GM12878 (cell line): ENCODE measurements around the gene DMD.
A peak's percentile ranks its signal among the peaks of the same experiment; 100 is the strongest.

Experiments used
- CHD1 ChIP-seq: IDR thresholded peaks from 2 replicates; pipeline ENCODE4 v1.6.1; 2012; ENCODE audit warnings: low read depth, low read length, improper control_type of control experiment
- EZH2 ChIP-seq: IDR thresholded peaks from 2 replicates; pipeline ENCODE4 v1.6.1; 2012; ENCODE audit warnings: low read depth, mild to moderate bottlenecking, control low read depth, inconsistent platforms, low read length, borderline replicate concordance; ENCODE audit not compliant: control insufficient read depth
- GABPA ChIP-seq: IDR thresholded peaks from 2 replicates; pipeline ENCODE4 v1.6.1; 2014; ENCODE audit warnings: antibody characterized with exemption, low read depth, mild to moderate bottlenecking, inconsistent platforms
- IRF4 ChIP-seq: IDR thresholded peaks from 2 replicates; pipeline ENCODE4 v1.6.1; 2011; ENCODE audit warnings: low read depth, low read length
- KAT2A ChIP-seq: conservative IDR thresholded peaks from 2 replicates; pipeline ENCODE4 v1.6.1; 2011; ENCODE audit warnings: low read depth, low read length; ENCODE audit not compliant: control insufficient read depth
- POLR2A ChIP-seq: IDR thresholded peaks from 2 replicates; pipeline ENCODE4 v1.6.1; 2011; ENCODE audit warnings: low read depth, mild to moderate bottlenecking, low read length
- RFX5 ChIP-seq: IDR thresholded peaks from 2 replicates; pipeline ENCODE4 v1.6.1; 2011; ENCODE audit warnings: low read depth, low read length, improper control_type of control experiment
- SMAD1 ChIP-seq: fragments of 450-650 bp; IDR thresholded peaks from 2 replicates; pipeline ENCODE4 v1.6.1; 2018; ENCODE audit warnings: mild to moderate bottlenecking, low read depth; ENCODE audit not compliant: partially characterized antibody
- SP1 ChIP-seq: IDR thresholded peaks from one replicate; pipeline ENCODE4 v1.6.1; 2011; ENCODE audit warnings: low read depth, low read length
- TAF1 ChIP-seq: IDR thresholded peaks from 2 replicates; pipeline ENCODE4 v1.6.1; 2011; ENCODE audit warnings: mild to moderate bottlenecking, low read depth, low read length, borderline replicate concordance
- TF ChIP-seq, protein P1 (sequence below), 3 experiments: IDR thresholded peaks in 2 of 3; conservative IDR thresholded peaks in 1 of 3; 2 replicates each; pipeline ENCODE4 v1.5.1; 2011; ENCODE audit warnings: low read depth in 3 of 3, low read length in 3 of 3, mild to moderate bottlenecking in 3 of 3, control low read depth in 2 of 3, moderate library complexity in 2 of 3, inconsistent platforms in 1 of 3, mixed read lengths in 1 of 3; ENCODE audit not compliant: control insufficient read depth in 2 of 3, insufficient read depth in 1 of 3; ENCODE audit errors: extremely low read depth in 1 of 3

DNA sequence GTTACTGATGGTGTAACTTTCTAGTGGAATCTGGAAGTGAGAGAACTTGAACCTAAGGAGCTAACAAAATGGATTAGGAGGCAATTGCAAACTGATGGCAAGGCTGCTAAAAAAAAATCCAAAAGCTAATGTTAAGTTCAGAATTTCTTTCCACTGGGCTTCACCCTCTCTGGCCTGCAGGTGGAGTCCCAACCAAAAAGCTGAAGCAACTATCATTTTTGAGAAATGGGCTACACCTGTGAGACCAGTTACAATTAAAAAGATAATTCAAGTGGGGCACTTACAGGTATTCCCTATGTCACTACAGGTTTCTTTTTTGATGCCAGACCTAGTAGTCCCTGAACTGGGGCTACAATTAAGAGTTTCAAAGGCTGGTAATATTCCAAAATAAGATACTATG, 1997.4 kb downstream of the DMD start:
- TF ChIP-seq SMAD1 = no peak
- TF ChIP-seq, protein P1, sequence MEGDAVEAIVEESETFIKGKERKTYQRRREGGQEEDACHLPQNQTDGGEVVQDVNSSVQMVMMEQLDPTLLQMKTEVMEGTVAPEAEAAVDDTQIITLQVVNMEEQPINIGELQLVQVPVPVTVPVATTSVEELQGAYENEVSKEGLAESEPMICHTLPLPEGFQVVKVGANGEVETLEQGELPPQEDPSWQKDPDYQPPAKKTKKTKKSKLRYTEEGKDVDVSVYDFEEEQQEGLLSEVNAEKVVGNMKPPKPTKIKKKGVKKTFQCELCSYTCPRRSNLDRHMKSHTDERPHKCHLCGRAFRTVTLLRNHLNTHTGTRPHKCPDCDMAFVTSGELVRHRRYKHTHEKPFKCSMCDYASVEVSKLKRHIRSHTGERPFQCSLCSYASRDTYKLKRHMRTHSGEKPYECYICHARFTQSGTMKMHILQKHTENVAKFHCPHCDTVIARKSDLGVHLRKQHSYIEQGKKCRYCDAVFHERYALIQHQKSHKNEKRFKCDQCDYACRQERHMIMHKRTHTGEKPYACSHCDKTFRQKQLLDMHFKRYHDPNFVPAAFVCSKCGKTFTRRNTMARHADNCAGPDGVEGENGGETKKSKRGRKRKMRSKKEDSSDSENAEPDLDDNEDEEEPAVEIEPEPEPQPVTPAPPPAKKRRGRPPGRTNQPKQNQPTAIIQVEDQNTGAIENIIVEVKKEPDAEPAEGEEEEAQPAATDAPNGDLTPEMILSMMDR (IDR thresholded peaks at IDR 0.05 in 2 of 3, conservative IDR thresholded peaks at IDR 0.05 in 1 of 3; ENCODE audit: control insufficient read depth in 2 of 3, extremely low read depth in 1 of 3, insufficient read depth in 1 of 3, low read depth in 3 of 3, low read length in 3 of 3) = peak; percentile 59 to 62 (median 61)
- no peak for TF ChIP-seq POLR2A
- no peak for TF ChIP-seq RFX5
- no peak for TF ChIP-seq SP1
- TF ChIP-seq EZH2 = no peak
- TF ChIP-seq KAT2A = no peak
- no peak for TF ChIP-seq GABPA
- TF ChIP-seq IRF4 = no peak
- TF ChIP-seq TAF1 = no peak
- no peak for TF ChIP-seq CHD1
